Gastroesophageal sphincter (tissue), 3 donors: Measurements from ENCODE around the gene SLC66A2.

Experiments used
- POLR2A ChIP-seq, 2 donors: fragments of 450-650 bp; IDR thresholded peaks; one replicate each; pipeline ENCODE4 v1.6.1; 2017; ENCODE audit warnings: antibody characterized with exemption in 2 of 2, mild to moderate bottlenecking in 2 of 2, moderate library complexity in 1 of 2
- TF ChIP-seq, protein P1 (sequence below), 4 experiments: fragments of 200-600 bp in 2 of 4; fragments of 450-650 bp in 2 of 4; sonication (generic) in 1 of 4; IDR thresholded peaks; one replicate each; pipeline ENCODE4 v1.5.1; 2017 to 2019; ENCODE audit warnings: antibody characterized with exemption in 4 of 4, mild to moderate bottlenecking in 2 of 4, moderate library complexity in 2 of 4

DNA sequence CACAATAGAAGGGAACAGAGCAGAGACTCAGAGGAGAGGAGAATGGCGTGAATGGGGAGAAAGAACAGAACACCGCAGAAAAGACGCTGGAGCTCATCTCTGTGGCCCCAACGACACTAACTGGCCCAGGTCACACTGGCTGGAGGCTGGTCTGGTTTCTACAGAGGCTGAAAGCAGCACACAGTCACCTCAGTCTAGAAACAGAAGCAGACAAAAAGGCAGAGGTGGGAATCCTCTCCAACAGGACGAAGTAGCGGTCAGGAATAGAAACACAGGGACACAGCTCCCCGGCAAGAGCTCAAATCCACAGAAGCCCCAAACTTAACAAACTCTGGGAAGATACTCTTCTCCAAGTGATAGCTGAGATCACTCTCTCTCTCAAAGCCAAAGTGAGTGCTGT, 9.2 kb downstream of the SLC66A2 start:
- TF ChIP-seq, protein P1, sequence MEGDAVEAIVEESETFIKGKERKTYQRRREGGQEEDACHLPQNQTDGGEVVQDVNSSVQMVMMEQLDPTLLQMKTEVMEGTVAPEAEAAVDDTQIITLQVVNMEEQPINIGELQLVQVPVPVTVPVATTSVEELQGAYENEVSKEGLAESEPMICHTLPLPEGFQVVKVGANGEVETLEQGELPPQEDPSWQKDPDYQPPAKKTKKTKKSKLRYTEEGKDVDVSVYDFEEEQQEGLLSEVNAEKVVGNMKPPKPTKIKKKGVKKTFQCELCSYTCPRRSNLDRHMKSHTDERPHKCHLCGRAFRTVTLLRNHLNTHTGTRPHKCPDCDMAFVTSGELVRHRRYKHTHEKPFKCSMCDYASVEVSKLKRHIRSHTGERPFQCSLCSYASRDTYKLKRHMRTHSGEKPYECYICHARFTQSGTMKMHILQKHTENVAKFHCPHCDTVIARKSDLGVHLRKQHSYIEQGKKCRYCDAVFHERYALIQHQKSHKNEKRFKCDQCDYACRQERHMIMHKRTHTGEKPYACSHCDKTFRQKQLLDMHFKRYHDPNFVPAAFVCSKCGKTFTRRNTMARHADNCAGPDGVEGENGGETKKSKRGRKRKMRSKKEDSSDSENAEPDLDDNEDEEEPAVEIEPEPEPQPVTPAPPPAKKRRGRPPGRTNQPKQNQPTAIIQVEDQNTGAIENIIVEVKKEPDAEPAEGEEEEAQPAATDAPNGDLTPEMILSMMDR (IDR thresholded peaks at IDR 0.05), result no peak
- no peak for TF ChIP-seq POLR2A (IDR thresholded peaks at IDR 0.05)
